ENCODE data around the gene MKS1.

Gene MKS1

GRCh38 chr17:58204796-58205195 lies 14.3 kb downstream of the MKS1 start:
- DNase-seq (ENCODE audit: low read depth in 3 of 3, low spot score in 1 of 3) = no peak

- DNase-seq (ENCODE audit: low read depth in 3 of 3, low spot score in 1 of 3) = no peak
These were observed 16.2 kb downstream of the MKS1 start for GRCh38 chr17:58202859-58203258.

DNA sequence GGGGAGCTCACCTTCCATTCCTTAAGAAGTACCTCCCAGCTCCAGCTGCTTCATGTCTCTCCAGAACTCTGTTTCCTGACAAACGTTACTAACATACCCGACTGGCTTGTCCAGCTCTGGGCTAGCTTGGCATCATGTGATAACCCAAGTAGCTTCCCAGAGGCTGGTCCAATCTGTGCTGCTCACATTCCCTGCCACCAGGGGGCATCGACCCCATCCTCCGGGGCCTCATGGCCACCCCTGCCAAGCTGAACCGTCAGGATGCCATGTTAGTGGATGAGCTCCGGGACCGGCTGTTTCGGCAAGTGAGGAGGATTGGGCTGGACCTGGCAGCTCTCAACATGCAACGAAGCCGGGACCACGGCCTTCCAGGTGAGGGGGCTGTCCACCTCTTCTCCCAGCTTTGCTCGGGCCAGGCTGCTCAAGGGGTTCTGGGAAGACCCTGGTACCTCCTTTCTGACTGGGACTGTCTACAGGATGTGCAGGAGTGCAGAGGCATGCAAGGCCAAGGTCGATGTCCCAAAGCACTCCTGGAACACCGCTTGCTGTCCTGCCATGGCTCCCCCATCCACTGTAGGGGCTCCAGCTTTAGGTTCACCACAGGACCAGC lies 18.9 kb downstream of the MKS1 start:
- DNase-seq (ENCODE audit: low read depth in 3 of 3, low spot score in 1 of 3) = peak in 2 of 3 donors; percentile 11 to 39

- no peak for DNase-seq (ENCODE audit: low read depth in 3 of 3, low spot score in 1 of 3)
These were observed 22.4 kb downstream of the MKS1 start for GRCh38 chr17:58196610-58197009.

DNA sequence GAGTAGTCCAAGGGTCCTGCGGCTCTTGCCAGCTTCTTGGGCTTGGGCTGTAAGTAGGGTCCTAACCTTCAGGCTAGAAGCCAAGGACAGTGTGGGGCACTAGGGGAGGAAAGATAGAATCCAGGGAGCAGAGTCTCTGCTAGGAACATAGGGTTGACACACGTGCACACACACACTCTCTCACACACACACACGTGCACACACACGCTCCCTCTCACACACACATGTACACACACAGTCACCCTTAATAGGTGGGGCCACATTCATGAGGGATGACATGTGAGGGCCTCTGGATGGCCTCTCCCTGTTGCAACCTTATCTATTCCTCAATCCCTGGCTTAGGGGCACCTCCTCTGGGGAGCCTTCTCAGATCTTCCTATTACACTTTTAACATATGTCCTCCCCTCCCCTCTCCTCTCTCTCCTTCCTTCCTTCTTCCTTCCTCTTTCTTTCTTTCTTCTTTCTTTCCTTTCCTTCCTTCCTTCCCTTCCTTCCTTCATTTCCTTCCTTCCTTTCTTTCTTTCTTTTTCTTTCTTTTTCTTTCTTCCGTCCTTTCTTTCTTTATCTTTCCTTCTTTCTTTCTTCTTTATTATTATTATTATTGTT lies 23.4 kb downstream of the MKS1 start:
- no peak for DNase-seq (ENCODE audit: low read depth in 3 of 3, low spot score in 1 of 3)

- no peak for DNase-seq (ENCODE audit: low read depth in 3 of 3, low spot score in 1 of 3)
These were observed 25.3 kb downstream of the MKS1 start for GRCh38 chr17:58193641-58194255.

- DNase-seq (ENCODE audit: low read depth in 3 of 3, low spot score in 1 of 3) = no peak
These were observed 26.4 kb downstream of the MKS1 start, which contains the start of gene EPX for GRCh38 chr17:58192612-58193011. Gene EPX, plus strand, starts transcription at chr17:58192726. Its CDS starts 121 bp downstream, at chr17:58192847.

GRCh38 chr17:58191241-58191896 lies 27.7 kb downstream of the MKS1 start:
- no peak for DNase-seq (ENCODE audit: low read depth in 3 of 3, low spot score in 1 of 3)

DNA sequence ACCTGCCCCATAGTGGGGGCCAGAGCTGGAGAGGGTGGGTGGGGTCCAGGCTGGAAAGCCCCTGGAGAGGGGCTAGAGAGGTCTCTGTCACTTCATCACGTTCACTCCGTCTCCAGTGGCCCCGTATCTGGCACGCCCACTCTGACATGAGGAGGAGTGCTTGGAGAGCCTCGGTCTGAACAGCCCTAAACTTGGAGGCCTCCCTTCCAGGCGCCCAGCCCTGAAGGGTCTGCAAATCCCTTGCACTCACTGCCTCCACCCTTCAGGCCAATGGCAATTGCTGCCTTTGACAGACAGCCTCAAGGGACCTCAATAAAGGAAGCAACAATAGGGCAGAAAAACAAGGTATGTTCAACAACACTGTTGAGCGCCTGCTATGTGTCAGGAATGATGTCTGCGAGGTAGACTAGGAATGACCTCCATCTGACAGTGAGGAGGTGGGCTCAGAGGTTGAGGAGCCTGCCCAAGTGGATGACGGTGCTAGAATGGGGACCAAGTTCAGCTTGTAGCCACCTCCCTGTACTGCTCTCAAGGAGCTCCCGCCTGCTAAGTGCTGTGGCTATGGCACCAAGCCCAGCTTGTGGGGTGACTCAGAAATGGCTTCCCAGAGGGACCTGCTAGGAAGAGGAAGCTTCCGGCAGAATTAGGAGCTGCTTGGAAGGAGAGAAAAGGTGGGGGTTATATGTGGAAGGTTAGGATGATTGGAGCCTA lies 29.5 kb downstream of the MKS1 start:
- DNase-seq (ENCODE audit: low read depth in 3 of 3, low spot score in 1 of 3) = no peak

- no peak for DNase-seq (ENCODE audit: low read depth in 3 of 3, low spot score in 1 of 3)
These were observed 31.4 kb downstream of the MKS1 start for GRCh38 chr17:58187675-58188074.

DNA sequence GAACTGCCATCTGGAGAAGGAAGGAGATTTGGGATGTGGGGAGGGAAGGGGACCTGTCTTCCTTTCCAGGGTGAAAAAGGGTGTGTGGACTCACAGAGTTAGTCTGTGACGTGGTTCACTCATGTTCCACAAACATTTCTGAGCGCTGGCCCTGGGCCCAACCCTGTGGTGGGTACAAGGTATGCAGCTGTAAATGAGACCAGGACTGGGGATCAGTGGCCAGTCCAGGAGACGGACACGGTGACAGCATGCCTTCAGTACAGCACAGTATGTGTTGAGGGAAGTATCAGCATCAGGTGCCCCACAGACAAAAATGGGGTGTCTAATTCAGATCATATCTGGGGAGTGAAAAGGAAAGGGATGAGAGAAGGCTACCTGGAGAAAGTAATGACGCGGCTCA lies 32.0 kb downstream of the MKS1 start:
- no peak for DNase-seq (ENCODE audit: low read depth in 3 of 3, low spot score in 1 of 3)

DNA sequence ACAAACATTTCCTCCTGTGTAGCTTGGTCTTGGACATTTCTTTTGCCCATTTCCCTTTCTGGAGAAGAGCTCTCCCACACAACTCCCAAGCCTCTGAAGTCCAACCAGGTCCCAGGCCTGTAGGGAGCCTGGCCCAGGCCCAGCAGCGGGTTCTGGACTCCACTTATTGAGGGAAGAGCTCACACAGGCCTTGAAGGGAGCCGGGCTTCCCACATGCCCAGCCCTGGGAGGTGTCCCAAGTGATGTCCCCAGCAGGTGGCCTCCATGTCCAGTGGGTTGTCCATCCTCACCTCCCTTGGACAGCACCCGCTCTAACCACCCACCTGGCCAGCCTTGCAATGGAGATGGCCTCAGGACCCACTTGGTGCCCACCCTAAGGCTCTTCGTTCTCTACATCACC lies 32.5 kb downstream of the MKS1 start:
- no peak for DNase-seq (ENCODE audit: low read depth in 3 of 3, low spot score in 1 of 3)

DNA sequence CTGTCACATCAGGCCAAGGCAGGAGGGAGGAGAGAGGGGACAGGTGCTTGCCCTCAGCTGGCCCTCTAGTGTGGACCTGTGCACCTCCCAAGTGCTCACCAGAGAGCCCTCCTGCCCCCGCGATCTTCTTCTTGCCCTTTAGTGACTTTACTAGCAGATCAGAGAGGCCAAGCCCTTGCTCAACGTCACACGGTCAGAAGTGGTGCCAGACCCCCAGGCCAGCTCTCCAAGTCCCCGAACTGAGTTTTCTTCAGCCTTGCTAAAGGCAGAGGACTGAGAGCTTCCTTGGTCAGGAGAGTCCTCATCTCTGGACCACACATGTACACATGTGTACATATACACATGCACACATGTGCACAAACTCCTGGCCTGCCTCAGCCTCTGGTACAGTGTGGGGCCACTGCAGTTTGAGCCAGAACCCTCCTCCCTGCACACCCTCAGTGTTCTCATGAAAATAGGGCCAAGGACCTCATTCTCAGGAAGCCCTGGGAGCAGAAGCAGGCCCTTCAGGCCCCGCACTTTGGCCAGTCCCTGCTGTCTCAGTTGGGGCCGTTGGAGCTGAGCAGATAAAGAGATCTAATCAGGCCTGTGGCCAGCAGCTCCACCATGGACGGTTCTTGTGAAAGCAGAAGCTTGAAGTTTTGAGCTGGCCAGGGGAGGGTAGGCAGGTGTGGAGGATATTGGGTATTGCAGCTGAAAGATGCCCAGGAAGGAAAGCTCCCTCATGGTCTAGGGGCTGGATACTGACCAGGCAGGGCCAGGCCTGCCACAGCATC lies 33.9 kb downstream of the MKS1 start:
- DNase-seq (ENCODE audit: low read depth in 3 of 3, low spot score in 1 of 3) = no peak

- DNase-seq (ENCODE audit: low read depth in 3 of 3, low spot score in 1 of 3) = no peak
These were observed 34.6 kb downstream of the MKS1 start for GRCh38 chr17:58184308-58184985.

DNA sequence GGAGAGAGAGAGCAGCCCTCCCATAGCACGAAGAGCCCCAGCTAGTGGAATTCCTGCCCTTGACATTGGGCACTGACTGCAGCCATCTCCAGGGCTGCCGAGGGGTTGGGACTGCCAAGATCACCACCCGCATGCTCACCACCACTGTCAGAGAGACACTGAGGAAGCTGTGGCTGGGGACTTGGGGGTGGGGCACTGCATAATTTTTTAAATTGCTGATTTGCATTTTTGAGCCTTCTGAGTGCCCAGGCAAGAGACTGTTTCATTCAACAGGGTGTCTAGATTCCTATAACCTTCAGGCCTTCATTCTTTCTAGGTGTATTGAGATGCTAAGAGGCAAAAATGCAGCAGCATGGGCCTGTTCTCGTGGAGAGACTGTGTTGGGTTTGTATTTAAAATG lies 35.5 kb downstream of the MKS1 start:
- no peak for DNase-seq (ENCODE audit: low read depth in 3 of 3, low spot score in 1 of 3)

DNA sequence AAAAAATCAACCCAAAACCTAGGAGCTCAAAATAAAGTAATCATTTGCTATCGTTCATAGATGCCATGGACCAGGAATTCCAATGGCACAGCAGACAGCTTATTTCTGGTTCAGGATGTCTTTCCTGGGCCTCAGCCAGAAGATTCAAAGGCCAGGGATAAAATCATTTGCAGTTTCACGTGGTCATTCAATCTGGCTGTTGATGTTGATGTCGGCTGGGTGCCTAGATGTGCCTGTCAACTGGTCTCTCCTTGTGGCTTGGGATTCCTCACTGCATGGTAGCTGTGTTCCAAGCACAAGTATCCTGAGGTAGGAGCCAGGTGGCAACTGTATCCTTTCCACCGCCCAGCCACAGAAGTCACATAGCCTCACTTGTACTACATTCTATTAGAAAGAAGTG lies 37.3 kb downstream of the MKS1 start:
- no peak for DNase-seq (ENCODE audit: low read depth in 3 of 3, low spot score in 1 of 3)

DNA sequence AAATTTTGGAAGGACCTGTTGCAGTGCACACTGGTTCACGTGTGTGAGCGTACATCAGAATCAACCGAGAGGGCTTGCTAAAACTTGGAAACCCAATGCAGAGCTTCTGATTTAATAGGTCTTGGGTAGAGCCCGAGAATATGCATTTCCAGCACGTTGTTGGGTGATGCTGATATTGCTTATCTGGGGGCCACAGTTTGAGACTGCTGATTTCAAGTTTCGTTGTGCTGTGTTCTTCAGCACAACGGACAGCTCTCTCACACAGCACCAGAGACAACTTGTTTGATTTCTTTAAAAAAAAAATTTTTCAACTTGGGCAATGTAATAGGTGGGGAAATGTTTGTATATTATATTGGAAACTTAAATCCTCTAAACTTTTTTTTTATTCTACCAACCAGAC lies 42.9 kb downstream of the MKS1 start:
- no peak for DNase-seq (ENCODE audit: low read depth in 3 of 3, low spot score in 1 of 3)

DNA sequence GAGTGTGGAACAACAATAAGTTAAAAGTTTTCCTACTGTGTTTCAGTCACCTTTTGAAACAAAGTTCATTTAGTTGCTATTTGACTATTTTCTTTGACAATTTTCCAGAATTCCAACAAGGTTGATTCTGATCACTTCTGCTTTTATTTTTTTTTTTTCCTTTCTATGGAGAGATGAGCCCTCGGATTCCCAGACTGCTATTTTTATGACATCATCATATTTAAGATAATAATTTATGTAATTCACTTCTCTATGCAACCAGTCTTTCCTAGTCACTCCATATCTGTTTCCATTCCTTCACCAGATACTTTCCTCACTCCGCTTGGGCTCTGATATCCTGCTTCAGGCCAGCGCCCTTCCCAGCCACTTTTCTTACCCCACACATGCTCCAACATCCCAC lies 44.2 kb downstream of the MKS1 start:
- no peak for DNase-seq (ENCODE audit: low read depth in 3 of 3, low spot score in 1 of 3)

- peak in 2 of 3 donors; percentile 10 to 14 for DNase-seq (ENCODE audit: low read depth in 3 of 3, low spot score in 1 of 3)
These were observed 46.5 kb downstream of the MKS1 start for GRCh38 chr17:58172369-58173071.

- no peak for DNase-seq (ENCODE audit: low read depth in 3 of 3, low spot score in 1 of 3)
These were observed 48.4 kb downstream of the MKS1 start for GRCh38 chr17:58170622-58171021.
